GM18909 (cell line): ENCODE results near the gene CHST11.
"Not testable (repeated sequence)": the region's sequence is repeated elsewhere in the genome, so short reads cannot be mapped to it uniquely, and the experiment has no call there.

ENCODE experiments used
- ATAC-seq: cut with Tn5 transposase; IDR thresholded peaks from one replicate; pipeline ENCODE4 v1.9.1; 2021; ENCODE audit warnings: mild to moderate bottlenecking; ENCODE audit not compliant: unreplicated experiment, poor library complexity

Gene CHST11

GRCh38 chr12:104547235-104547634, 90.5 kb downstream of the CHST11 start:
- ATAC-seq = no peak

- no peak for ATAC-seq
Observed at GRCh38 chr12:104549815-104550480, 93.2 kb downstream of the CHST11 start.

- ATAC-seq = no peak
Observed at GRCh38 chr12:104551313-104551931, 94.7 kb downstream of the CHST11 start.

- ATAC-seq = no peak
Observed at GRCh38 chr12:104553421-104553820, 96.7 kb downstream of the CHST11 start.

- no peak for ATAC-seq
Observed at GRCh38 chr12:104555648-104556047, 98.9 kb downstream of the CHST11 start.

- ATAC-seq = no peak
Observed at GRCh38 chr12:104557488-104558195, 100.9 kb downstream of the CHST11 start.

GRCh38 chr12:104560881-104561280, 104.1 kb downstream of the CHST11 start:
- ATAC-seq = no peak

- ATAC-seq = no peak
Observed at GRCh38 chr12:104562763-104563162, 106.0 kb downstream of the CHST11 start.

- ATAC-seq = not testable (repeated sequence)
Observed at GRCh38 chr12:104564662-104565061, 107.9 kb downstream of the CHST11 start.

- no peak for ATAC-seq
Observed at GRCh38 chr12:104565606-104566243, 109.0 kb downstream of the CHST11 start.

GRCh38 chr12:104566244-104566993, 109.7 kb downstream of the CHST11 start:
- no peak for ATAC-seq

GRCh38 chr12:104567832-104568486, 111.2 kb downstream of the CHST11 start:
- no peak for ATAC-seq

GRCh38 chr12:104568487-104568868, 111.7 kb downstream of the CHST11 start:
- no peak for ATAC-seq

- no peak for ATAC-seq
Observed at GRCh38 chr12:104568935-104569334, 112.2 kb downstream of the CHST11 start.

- peak; percentile 87 for ATAC-seq
Observed at GRCh38 chr12:104569346-104570173, 112.8 kb downstream of the CHST11 start.

- ATAC-seq = peak; percentile 19
Observed at GRCh38 chr12:104570174-104570907, 113.6 kb downstream of the CHST11 start.

- ATAC-seq = peak; percentile 40
Observed at GRCh38 chr12:104571328-104571727, 114.6 kb downstream of the CHST11 start.

- not testable (repeated sequence) for ATAC-seq
Observed at GRCh38 chr12:104574353-104574752, 117.6 kb downstream of the CHST11 start.
